Measurements from ENCODE around the gene STARD13. TPM values are rescaled to one million over a fixed set of nuclear protein-coding genes. Genes with fewer than 3 reads are reported as not detected.

The STARD13 gene
- total and polyA plus RNA-seq, 9 donors, result 7.2 to 31.5 (median 14.0) TPM

DNA sequence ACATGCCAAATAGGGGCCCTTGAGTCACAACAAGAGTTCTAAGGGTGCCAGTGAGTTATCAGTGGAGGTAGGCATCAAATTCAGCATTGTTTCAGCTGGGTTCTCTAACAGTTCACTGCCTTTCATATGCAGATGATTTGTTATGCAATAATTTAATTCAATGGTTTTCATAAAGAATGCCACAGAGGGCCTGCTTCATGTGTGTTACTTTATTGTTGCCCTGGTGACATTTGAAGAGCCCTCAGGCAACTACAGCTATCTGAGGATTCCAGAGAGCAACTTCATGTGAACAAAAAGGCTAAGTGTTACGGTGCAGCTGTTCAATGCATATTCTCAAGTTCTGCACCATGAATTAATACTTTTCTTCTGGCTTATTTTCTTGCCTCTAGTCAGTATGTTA, 43.1 kb upstream of the STARD13 start:
- Histone ChIP-seq H3K4me3 (no peak overlapping the region), H3K27ac (no peak overlapping the region), H3K9me3 (no peaks in the 10 kb centered on the region), H3K4me1 (ENCODE audit: insufficient read depth) (no peaks in the 10 kb centered on the region), H3K36me3 (no peaks in the 10 kb centered on the region), H3K27me3 (no peaks in the 10 kb centered on the region)
- TF ChIP-seq POLR2A (IDR thresholded peaks at IDR 0.05) (no peak), EP300 (IDR thresholded peaks at IDR 0.05) (no peak)
- TF ChIP-seq, protein P1, sequence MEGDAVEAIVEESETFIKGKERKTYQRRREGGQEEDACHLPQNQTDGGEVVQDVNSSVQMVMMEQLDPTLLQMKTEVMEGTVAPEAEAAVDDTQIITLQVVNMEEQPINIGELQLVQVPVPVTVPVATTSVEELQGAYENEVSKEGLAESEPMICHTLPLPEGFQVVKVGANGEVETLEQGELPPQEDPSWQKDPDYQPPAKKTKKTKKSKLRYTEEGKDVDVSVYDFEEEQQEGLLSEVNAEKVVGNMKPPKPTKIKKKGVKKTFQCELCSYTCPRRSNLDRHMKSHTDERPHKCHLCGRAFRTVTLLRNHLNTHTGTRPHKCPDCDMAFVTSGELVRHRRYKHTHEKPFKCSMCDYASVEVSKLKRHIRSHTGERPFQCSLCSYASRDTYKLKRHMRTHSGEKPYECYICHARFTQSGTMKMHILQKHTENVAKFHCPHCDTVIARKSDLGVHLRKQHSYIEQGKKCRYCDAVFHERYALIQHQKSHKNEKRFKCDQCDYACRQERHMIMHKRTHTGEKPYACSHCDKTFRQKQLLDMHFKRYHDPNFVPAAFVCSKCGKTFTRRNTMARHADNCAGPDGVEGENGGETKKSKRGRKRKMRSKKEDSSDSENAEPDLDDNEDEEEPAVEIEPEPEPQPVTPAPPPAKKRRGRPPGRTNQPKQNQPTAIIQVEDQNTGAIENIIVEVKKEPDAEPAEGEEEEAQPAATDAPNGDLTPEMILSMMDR (IDR thresholded peaks at IDR 0.05), result no peak
- intact Hi-C loops (cut with DNase I), result no loop called here
- 95 to 99% (median 96%) methylated on average over 1 of the region's 1 CpG for WGBS, 3 donors
- no peak for DNase-seq

DNA sequence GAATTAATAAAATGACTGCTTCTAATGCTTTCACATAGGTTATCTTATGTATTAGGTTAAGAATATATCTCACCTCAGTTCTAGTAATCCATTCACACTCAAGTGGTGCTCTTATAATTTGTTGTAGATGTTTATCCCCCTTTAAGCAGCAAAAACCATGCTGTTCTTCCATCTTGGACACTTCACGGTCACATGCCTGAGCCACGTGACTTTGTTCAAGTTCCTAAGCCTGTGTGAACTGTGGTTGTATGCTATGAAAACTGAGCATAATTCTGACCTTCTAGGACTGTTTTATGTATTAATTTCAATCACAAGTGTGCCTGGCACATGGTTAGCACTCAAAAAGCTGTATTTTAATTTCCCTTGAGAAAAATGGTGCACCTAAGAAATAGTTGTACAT, 41.2 kb upstream of the STARD13 start:
- DNase-seq, result no peak
- 96 to 100% (median 97%) methylated on average over 2 of the region's 2 CpGs for WGBS, 3 donors
- TF ChIP-seq, protein P1 (IDR thresholded peaks at IDR 0.05), result no peak
- TF ChIP-seq EP300 (IDR thresholded peaks at IDR 0.05), result no peak
- no peak for TF ChIP-seq POLR2A (IDR thresholded peaks at IDR 0.05)
- Histone ChIP-seq H3K27ac (no peak overlapping the region), H3K9me3 (no peaks in the 10 kb centered on the region), H3K4me1 (ENCODE audit: insufficient read depth) (peaks cover 2% of the 10 kb centered on the region), H3K4me3 (no peak overlapping the region), H3K27me3 (no peaks in the 10 kb centered on the region), H3K36me3 (no peaks in the 10 kb centered on the region)
- intact Hi-C loops (cut with DNase I), result no loop called here

DNA sequence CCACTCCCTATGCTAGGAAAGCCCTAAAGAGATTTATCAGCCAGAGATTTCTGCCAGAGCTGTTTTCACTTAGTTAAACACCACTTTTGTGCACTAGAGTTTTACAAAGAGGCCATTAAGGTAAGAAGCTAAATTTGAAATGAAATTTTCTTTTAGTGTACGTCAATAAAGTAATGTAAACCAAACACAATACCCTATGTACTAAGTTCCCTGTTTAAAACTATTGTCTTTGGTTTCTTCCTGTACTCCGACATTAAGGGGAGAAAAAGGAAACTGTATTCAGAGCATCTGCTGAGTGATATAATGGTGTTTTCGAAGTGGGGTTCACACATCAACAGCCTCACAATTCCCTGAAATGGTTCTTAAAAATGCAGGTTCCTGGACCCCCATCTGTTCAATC, 40.7 kb upstream of the STARD13 start:
- DNase-seq, result no peak
- Histone ChIP-seq H3K36me3 (no peaks in the 10 kb centered on the region), H3K4me1 (ENCODE audit: insufficient read depth) (peaks cover 2% of the 10 kb centered on the region), H3K27ac (no peak overlapping the region), H3K4me3 (no peak overlapping the region), H3K27me3 (no peaks in the 10 kb centered on the region), H3K9me3 (no peaks in the 10 kb centered on the region)
- TF ChIP-seq EP300 (IDR thresholded peaks at IDR 0.05), result no peak
- TF ChIP-seq POLR2A (IDR thresholded peaks at IDR 0.05), result no peak
- TF ChIP-seq, protein P1 (IDR thresholded peaks at IDR 0.05), result no peak
- intact Hi-C loops (cut with DNase I), result no loop called here
- WGBS, 3 donors, result 85 to 97% (median 90%) methylated on average over 3 of the region's 3 CpGs

DNA sequence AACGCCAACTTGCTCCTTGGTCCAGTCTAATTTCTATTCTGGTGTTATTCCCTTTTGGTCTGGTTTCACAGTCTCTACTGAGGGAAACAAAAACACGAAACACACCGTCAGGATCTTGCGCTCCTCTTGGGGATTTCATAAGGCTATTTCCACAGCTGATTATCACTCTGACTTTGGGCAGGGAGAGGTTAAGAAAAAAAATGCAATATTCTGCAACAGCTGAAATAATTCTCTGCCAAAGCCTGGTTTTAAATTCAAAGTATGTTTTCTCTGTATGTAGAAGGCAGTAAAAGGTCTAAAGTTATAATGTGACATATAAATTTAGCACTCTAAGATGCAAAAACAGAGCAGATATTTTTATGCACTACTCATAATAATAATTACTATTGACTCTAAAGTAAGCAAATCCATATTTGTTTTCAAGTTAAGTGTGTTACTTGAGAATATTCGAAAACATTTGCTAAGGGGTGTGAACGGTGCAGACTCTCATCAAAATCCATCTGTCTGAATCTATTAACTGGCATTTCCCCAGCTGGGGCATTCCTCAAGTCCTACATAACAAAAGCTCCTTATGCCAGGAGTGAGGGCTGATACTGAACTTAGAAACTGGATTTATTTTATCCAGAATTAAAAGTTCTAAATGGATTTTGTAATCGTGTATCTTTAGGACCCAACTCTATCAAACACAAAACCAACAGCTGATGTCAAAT, 38.4 kb upstream of the STARD13 start:
- WGBS, 3 donors, result 46 to 48% (median 46%) methylated on average over 7 of the region's 7 CpGs
- Histone ChIP-seq H3K4me3 (no peak overlapping the region), H3K4me1 (ENCODE audit: insufficient read depth) (peaks cover 2% of the 10 kb centered on the region), H3K9me3 (no peaks in the 10 kb centered on the region), H3K36me3 (no peaks in the 10 kb centered on the region), H3K27me3 (no peaks in the 10 kb centered on the region), H3K27ac (no peak overlapping the region)
- intact Hi-C loops (cut with DNase I), result no loop called here
- TF ChIP-seq EP300 (IDR thresholded peaks at IDR 0.05) (no peak), POLR2A (IDR thresholded peaks at IDR 0.05) (no peak)
- TF ChIP-seq, protein P1 (IDR thresholded peaks at IDR 0.05), result no peak
- no peak for DNase-seq
